SK-N-SH (cell line): ENCODE measurements around the gene AKR1C2. TPM values are rescaled to one million over a fixed set of nuclear protein-coding genes. Genes with fewer than 3 reads are reported as not detected.
"Not testable (repeated sequence)": the region's sequence is repeated elsewhere in the genome, so short reads cannot be mapped to it uniquely, and the experiment has no call there.

Source experiments
- CTCF ChIA-PET: fragments of 300-600, 350-600 bp; formaldehyde crosslinking; extraction: SDS; loops from one replicate; lab custom pipeline; 2021; lab: Yijun Ruan, JAX
- POLR2A ChIA-PET: fragments of 350-600 bp; sonication (Branson Sonifier 250); formaldehyde crosslinking; extraction: SDS; loops from one replicate; lab custom pipeline; 2020; ENCODE audit warnings: antibody characterized with exemption, inconsistent platforms; lab: Yijun Ruan, JAX
- DNase-seq: peaks from one replicate; pipeline ENCODE4 v3.0.0; 2012
- H2AFZ ChIP-seq: fragments of 200-600 bp; sonication (generic); 2 replicates; pipeline ENCODE4 v1.8.1; 2016; ENCODE audit warnings: antibody characterized with exemption, mild to moderate bottlenecking, low read depth
- H3F3A ChIP-seq: fragments of 200-600 bp; sonication (generic); replicated peaks from 2 replicates; pipeline ENCODE3; 2016; ENCODE audit warnings: antibody characterized with exemption, mild to moderate bottlenecking; ENCODE audit not compliant: insufficient read depth
- H3K27ac ChIP-seq, 2 experiments: fragments of 200-500 bp in 1 of 2; fragments of 200-600 bp in 1 of 2; sonication (Bioruptor generic) in 1 of 2; sonication (generic), shearing (Covaris generic) in 1 of 2; 2 replicates each; pipeline versions ENCODE4 v1.5.1 to v1.6.1; 2014 to 2016; ENCODE audit warnings: low read depth in 2 of 2, inconsistent platforms in 1 of 2, low read length in 1 of 2, mild to moderate bottlenecking in 1 of 2, mixed read lengths in 1 of 2
- H3K27me3 ChIP-seq: fragments of 200-600 bp; sonication (generic), shearing (Covaris generic); 2 replicates; pipeline ENCODE4 v1.6.1; 2016; ENCODE audit warnings: mixed run types; ENCODE audit not compliant: insufficient read depth
- H3K36me3 ChIP-seq, 2 experiments: fragments of 200-500 bp in 1 of 2; fragments of 200-600 bp in 1 of 2; sonication (Bioruptor generic) in 1 of 2; sonication (generic) in 1 of 2; replicated peaks in 1 of 2; 2 replicates each; pipeline versions ENCODE3 to v1.5.1; 2014 to 2016; ENCODE audit warnings: low read length in 1 of 2, mild to moderate bottlenecking in 1 of 2; ENCODE audit not compliant: insufficient read depth in 2 of 2, control insufficient read depth in 1 of 2
- H3K4me1 ChIP-seq, 2 experiments: fragments of 200-500 bp in 1 of 2; fragments of 200-600 bp in 1 of 2; sonication (Bioruptor generic) in 1 of 2; sonication (generic), shearing (Covaris generic) in 1 of 2; 2 replicates each; pipeline versions ENCODE4 v1.5.1 to v1.6.1; 2014 to 2016; ENCODE audit warnings: low read depth in 1 of 2, low read length in 1 of 2, mixed run types in 1 of 2; ENCODE audit not compliant: insufficient read depth in 2 of 2, control insufficient read depth in 1 of 2
- H3K4me2 ChIP-seq: fragments of 200-600 bp; sonication (generic), shearing (Covaris generic); 2 replicates; pipeline ENCODE4 v1.6.1; 2017; ENCODE audit warnings: mixed run types
- H3K4me3 ChIP-seq, 2 experiments: fragments of 200-500 bp in 1 of 2; fragments of 200-600 bp in 1 of 2; sonication (Bioruptor generic) in 1 of 2; sonication (generic), shearing (Covaris generic) in 1 of 2; 2 replicates each; pipeline versions ENCODE4 v1.5.1 to v1.8.1; 2014 to 2016; ENCODE audit warnings: low read depth in 2 of 2, inconsistent platforms in 1 of 2, low read length in 1 of 2, mild to moderate bottlenecking in 1 of 2, mixed read lengths in 1 of 2, moderate library complexity in 1 of 2
- H3K79me2 ChIP-seq: fragments of 200-600 bp; sonication (generic); 2 replicates; pipeline ENCODE4 v1.8.1; 2017; ENCODE audit warnings: mild to moderate bottlenecking; ENCODE audit not compliant: insufficient read depth
- H3K9ac ChIP-seq: fragments of 200-600 bp; sonication (generic); 2 replicates; pipeline ENCODE4 v1.6.1; 2017; ENCODE audit warnings: mixed run types
- H3K9me2 ChIP-seq: fragments of 200-600 bp; sonication (generic); 2 replicates; pipeline ENCODE4 v1.6.1; 2017; ENCODE audit warnings: mixed run types
- H3K9me3 ChIP-seq: fragments of 200-600 bp; sonication (generic); 2 replicates; pipeline ENCODE4 v1.6.1; 2017; ENCODE audit warnings: mixed run types, mild to moderate bottlenecking, moderate library complexity
- H4K20me1 ChIP-seq: fragments of 200-600 bp; sonication (generic); 2 replicates; pipeline ENCODE4 v1.6.1; 2017; ENCODE audit warnings: mild to moderate bottlenecking, mixed run types; ENCODE audit not compliant: insufficient read depth
- CHD2 ChIP-seq: fragments of 150-350 bp; IDR thresholded peaks from 2 replicates; pipeline ENCODE4 v1.6.1; 2018; ENCODE audit warnings: low read length; ENCODE audit not compliant: partially characterized antibody
- EZH2phosphoT487 ChIP-seq: fragments of 200-600 bp; sonication (generic); IDR thresholded peaks from 2 replicates; pipeline ENCODE4 v1.6.1; 2017; ENCODE audit warnings: low read depth, mixed run types, mild to moderate bottlenecking, antibody characterized with exemption, moderate library complexity, borderline replicate concordance
- FOXJ3 ChIP-seq: sonication (generic); formaldehyde crosslinking; IDR thresholded peaks from 2 replicates; pipeline ENCODE4 v1.5.1; 2020; ENCODE audit warnings: mild to moderate bottlenecking, missing genetic modification reagents
- GABPA ChIP-seq: IDR thresholded peaks from 2 replicates; pipeline ENCODE4 v1.4.0; 2012; ENCODE audit warnings: low read depth, mild to moderate bottlenecking
- JUND ChIP-seq: IDR thresholded peaks from 2 replicates; pipeline ENCODE4 v1.4.0; 2012
- NRF1 ChIP-seq: IDR thresholded peaks from 2 replicates; pipeline ENCODE4 v1.6.1; 2012; ENCODE audit warnings: low read depth, mild to moderate bottlenecking, low read length
- POLR2AphosphoS5 ChIP-seq: IDR thresholded peaks from 2 replicates; pipeline ENCODE4 v1.6.1; 2012; ENCODE audit warnings: low read depth, low read length
- RAD21 ChIP-seq: IDR thresholded peaks from 2 replicates; pipeline ENCODE4 v1.6.1; 2012; ENCODE audit warnings: mild to moderate bottlenecking, low read length
- RFX5 ChIP-seq: IDR thresholded peaks from 2 replicates; pipeline ENCODE4 v1.6.1; 2012; ENCODE audit warnings: mild to moderate bottlenecking, improper control_type of control experiment, low read length
- SMC3 ChIP-seq: IDR thresholded peaks from 2 replicates; pipeline ENCODE4 v1.6.1; 2012; ENCODE audit warnings: low read depth, low read length, improper control_type of control experiment
- TCF12 ChIP-seq: IDR thresholded peaks from 2 replicates; pipeline ENCODE4 v1.4.0; 2012
- ZBTB33 ChIP-seq: IDR thresholded peaks from 2 replicates; pipeline ENCODE4 v1.4.0; 2012; ENCODE audit warnings: low read depth, borderline replicate concordance
- WGBS: methylation state at CpG from one replicate; pipeline ENCODE4 v1.1.6; 2017; ENCODE audit warnings: low lambda C conversion rate; 5-methylcytosine and 5-hydroxymethylcytosine counted together
- polyA plus RNA-seq, 3 experiments: library from polyadenylated mRNA; depleted of rRNA; stranded (reverse); fragments of >200 nt; gene quantifications; 2 replicates each; pipeline ENCODE4 v1.2.3, GENCODE V29; 2012
- TF ChIP-seq, protein P1 (sequence below): IDR thresholded peaks from 2 replicates; pipeline ENCODE4 v1.4.0; 2012; ENCODE audit warnings: low read depth, borderline replicate concordance
- TF ChIP-seq, protein P2 (sequence below): fragments of 150-350 bp; IDR thresholded peaks from 2 replicates; pipeline ENCODE4 v1.6.1; 2016; ENCODE audit warnings: mild to moderate bottlenecking, low read depth, low read length
- TF ChIP-seq, protein P3 (sequence below): IDR thresholded peaks from 2 replicates; pipeline ENCODE4 v1.4.0; 2012; ENCODE audit warnings: low read depth

AKR1C2 gene
- polyA plus RNA-seq, 1 of the 3 experiments (the other 2 are of a cell fraction), result not detected

- Histone ChIP-seq H3K79me2 (no peaks in the 10 kb centered on the region), H3K4me2 (no peak overlapping the region), H2AFZ (no peak overlapping the region), H3K9me3 (no peaks in the 10 kb centered on the region), H3K36me3 (no peaks in the 10 kb centered on the region), H4K20me1 (no peaks in the 10 kb centered on the region), H3K9ac (no peak overlapping the region), H3K9me2 (no peaks in the 10 kb centered on the region), H3K4me1 (no peaks in the 10 kb centered on the region; a peak in 1 of 4 replicates), H3F3A (no peaks in the 10 kb centered on the region), H3K27ac (no peak overlapping the region), H3K27me3 (no peaks in the 10 kb centered on the region), H3K4me3 (no peak overlapping the region)
- CTCF ChIA-PET, result no interaction called here
- POLR2A ChIA-PET, result no interaction called here
- WGBS, result 5% methylated on average over 2 of the region's 2 CpGs
- no peak for DNase-seq
- TF ChIP-seq TCF12 (no peak), FOXJ3 (CRISPR knock-in tag) (no peak), GABPA (no peak), NRF1 (no peak), SMC3 (no peak), EZH2phosphoT487 (no peak), JUND (no peak), ZBTB33 (no peak), RAD21 (no peak), POLR2AphosphoS5 (no peak), CHD2 (no peak), RFX5 (no peak)
- TF ChIP-seq, protein P1, sequence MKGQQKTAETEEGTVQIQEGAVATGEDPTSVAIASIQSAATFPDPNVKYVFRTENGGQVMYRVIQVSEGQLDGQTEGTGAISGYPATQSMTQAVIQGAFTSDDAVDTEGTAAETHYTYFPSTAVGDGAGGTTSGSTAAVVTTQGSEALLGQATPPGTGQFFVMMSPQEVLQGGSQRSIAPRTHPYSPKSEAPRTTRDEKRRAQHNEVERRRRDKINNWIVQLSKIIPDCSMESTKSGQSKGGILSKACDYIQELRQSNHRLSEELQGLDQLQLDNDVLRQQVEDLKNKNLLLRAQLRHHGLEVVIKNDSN, result no peak
- TF ChIP-seq, protein P2, sequence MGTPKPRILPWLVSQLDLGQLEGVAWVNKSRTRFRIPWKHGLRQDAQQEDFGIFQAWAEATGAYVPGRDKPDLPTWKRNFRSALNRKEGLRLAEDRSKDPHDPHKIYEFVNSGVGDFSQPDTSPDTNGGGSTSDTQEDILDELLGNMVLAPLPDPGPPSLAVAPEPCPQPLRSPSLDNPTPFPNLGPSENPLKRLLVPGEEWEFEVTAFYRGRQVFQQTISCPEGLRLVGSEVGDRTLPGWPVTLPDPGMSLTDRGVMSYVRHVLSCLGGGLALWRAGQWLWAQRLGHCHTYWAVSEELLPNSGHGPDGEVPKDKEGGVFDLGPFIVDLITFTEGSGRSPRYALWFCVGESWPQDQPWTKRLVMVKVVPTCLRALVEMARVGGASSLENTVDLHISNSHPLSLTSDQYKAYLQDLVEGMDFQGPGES, result no peak
- TF ChIP-seq, protein P3, sequence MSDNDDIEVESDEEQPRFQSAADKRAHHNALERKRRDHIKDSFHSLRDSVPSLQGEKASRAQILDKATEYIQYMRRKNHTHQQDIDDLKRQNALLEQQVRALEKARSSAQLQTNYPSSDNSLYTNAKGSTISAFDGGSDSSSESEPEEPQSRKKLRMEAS, result no peak
Observed at GRCh38 chr10:5012595-5012994, 8.9 kb upstream of the AKR1C2 start.

GRCh38 chr10:5011392-5011791 lies 7.7 kb upstream of the AKR1C2 start:
- H3K36me3 ChIP-seq, POLR2A ChIA-PET, H3K9ac ChIP-seq, DNase-seq, CTCF ChIA-PET, H3F3A ChIP-seq, H3K9me3 ChIP-seq, H3K4me3 ChIP-seq, H3K4me2 ChIP-seq, H3K27ac ChIP-seq, H3K4me1 ChIP-seq, H4K20me1 ChIP-seq, H2AFZ ChIP-seq, H3K79me2 ChIP-seq, H3K9me2 ChIP-seq, H3K27me3 ChIP-seq: not testable (repeated sequence)
- WGBS, result 46% methylated on average over 2 of the region's 2 CpGs

DNA sequence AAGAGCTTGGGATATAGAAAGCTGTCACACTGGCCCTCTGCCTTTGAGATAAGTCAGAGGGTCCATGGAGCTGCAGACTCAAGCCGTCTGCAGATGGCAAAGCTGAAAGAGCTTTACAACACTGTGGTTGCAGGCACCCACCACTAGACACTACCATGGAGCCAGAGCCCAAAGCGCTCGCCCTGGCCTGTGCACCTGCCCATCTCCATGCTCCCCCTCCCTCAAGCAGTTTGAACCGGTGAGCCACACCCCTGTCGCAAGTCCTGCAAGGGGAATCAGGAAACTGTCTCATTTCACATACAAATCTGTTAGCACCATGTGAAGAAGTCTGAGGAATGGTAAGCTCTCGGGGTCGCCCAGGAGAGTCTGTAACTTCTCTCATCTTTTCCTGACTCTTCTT lies 6.4 kb upstream of the AKR1C2 start:
- not testable (repeated sequence) for H3K9me2 ChIP-seq

GRCh38 chr10:5008857-5009548 lies 5.3 kb upstream of the AKR1C2 start:
- H3K9me3 ChIP-seq, CTCF ChIA-PET, H2AFZ ChIP-seq, H3K9me2 ChIP-seq, H3K27me3 ChIP-seq, H3K4me2 ChIP-seq, H3K79me2 ChIP-seq, H3K4me1 ChIP-seq, DNase-seq, H3K4me3 ChIP-seq, H3F3A ChIP-seq, POLR2A ChIA-PET, H3K27ac ChIP-seq, H4K20me1 ChIP-seq, H3K9ac ChIP-seq, H3K36me3 ChIP-seq: not testable (repeated sequence)
- WGBS, result 28% methylated on average over 4 of the region's 4 CpGs

More for the DNA sequence above, 6.4 kb upstream of the AKR1C2 start:
- H3K79me2 ChIP-seq, H3K4me1 ChIP-seq, H3F3A ChIP-seq, CTCF ChIA-PET, POLR2A ChIA-PET, H3K36me3 ChIP-seq, DNase-seq, H2AFZ ChIP-seq, H4K20me1 ChIP-seq, H3K9ac ChIP-seq, H3K4me3 ChIP-seq, H3K4me2 ChIP-seq, H3K27me3 ChIP-seq, H3K9me3 ChIP-seq, H3K27ac ChIP-seq: not testable (repeated sequence)
- WGBS, result 41% methylated on average over 2 of the region's 7 CpGs
